ENCODE results near the gene ENTPD2.
A peak's percentile ranks its signal among the peaks of the same experiment; 100 is the strongest.

ENTPD2 gene

DNA sequence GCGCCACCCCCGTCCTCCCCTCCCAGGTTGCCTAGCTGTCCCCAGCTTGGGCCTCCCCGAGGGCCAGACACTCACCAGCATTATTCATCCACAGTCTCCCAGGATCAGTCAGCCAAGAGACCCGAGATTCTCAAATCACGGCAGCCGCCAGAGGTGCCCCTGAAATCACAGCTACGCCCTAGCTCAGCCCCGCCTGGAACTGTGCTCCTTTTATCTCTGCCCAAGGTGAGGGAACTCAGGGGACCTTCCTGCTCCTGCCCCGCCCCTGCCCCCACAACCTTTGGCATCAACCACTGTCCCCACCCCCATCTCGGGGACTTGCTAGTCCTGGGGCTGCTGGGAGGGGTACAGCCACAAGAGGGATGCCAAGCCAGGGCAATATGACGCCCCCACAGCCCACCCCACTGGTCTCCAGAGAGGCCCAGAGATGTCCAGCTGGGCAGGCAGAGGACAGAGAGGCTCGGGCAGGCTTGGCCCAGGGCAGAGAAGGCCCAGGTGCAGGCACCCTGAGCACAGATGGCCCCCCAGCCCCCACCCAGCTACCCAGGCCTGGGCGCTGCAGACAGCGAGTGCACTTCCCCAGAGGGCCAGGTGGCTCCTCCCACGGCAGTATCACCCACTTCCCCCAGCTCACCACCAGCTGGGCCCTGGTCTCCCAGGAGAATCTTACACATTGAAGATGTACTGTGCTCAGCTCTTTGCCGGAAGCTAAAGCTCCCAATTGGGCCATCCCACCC, 21.8 kb downstream of the ENTPD2 start, which contains the start of gene FUT7:
FUT7 (minus strand) TSS at position 185 of the 737 bp plus-strand sequence; CDS start at position 88, 97 bp downstream.
- DNase-seq (ENCODE audit: low read depth in 2 of 2, low spot score in 1 of 2), result no peak

DNA sequence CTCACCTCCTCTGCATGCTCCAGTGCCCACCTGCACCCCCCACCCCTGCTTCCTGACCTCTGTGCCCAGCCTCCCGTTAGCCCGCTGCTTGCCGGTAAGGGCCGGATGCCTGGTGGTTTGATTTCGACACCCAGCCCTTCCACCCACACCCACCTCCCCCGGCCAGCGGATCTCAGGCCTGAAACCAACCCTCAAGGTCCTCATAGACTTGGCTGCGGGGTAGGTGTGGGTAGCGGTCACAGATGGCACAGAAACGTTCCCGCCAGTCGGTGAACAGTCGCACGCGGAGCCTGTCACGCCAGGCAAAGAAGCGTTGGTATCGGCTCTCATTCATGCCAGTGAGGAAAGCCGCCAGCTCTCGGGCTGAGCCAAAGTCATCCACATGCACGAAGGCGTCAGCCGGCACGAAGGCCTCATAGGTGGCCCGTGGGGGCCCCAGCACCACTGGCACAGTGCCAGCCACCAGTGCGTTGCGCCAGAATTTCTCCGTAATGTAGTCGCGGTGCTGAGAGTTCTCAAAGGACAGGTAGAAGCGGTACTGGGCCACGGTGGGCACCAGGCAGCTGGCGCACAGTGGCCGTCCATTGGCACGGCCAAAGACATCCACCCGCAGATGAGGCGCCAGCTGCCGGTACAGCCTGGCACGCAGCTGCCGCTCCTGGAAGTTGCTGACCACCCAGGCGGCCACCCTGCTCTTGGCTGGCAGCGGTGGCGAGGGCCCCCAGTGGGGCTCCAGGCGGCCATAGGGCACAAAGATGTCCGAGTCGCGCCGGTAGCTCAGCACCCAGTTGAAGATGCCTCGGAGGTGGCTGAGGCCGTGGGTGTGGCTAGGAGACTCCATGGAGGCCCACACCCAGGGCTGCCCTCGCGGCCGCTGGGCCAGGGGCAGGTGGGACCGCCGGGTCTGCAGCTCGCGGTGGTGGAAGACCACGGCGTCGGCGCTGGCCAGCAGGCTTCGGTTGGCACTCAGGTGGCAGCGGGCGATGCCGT, 23.0 kb downstream of the ENTPD2 start:
- DNase-seq (ENCODE audit: low read depth in 2 of 2, low spot score in 1 of 2), result no peak

DNA sequence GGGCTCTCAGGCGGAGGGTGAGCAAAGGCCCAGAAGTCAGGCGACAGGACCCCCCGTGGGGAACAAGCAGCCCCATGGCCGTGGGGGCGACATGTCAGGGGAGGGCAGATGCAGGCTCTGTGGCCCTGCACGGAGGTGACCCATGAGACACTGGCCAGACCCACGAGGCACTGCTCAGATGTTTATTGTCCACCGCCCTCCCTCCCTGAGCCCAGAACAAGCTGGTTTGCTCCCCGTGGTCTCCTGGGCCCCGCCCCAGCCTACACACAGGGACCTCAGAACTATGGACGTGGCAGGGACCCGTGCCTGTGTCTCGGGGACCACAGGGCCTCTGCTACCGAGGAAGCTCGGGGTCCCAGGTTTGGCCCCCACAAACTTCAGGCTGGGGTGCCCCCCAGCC, 23.9 kb downstream of the ENTPD2 start:
- no peak for DNase-seq (ENCODE audit: low read depth in 2 of 2, low spot score in 1 of 2)

DNA sequence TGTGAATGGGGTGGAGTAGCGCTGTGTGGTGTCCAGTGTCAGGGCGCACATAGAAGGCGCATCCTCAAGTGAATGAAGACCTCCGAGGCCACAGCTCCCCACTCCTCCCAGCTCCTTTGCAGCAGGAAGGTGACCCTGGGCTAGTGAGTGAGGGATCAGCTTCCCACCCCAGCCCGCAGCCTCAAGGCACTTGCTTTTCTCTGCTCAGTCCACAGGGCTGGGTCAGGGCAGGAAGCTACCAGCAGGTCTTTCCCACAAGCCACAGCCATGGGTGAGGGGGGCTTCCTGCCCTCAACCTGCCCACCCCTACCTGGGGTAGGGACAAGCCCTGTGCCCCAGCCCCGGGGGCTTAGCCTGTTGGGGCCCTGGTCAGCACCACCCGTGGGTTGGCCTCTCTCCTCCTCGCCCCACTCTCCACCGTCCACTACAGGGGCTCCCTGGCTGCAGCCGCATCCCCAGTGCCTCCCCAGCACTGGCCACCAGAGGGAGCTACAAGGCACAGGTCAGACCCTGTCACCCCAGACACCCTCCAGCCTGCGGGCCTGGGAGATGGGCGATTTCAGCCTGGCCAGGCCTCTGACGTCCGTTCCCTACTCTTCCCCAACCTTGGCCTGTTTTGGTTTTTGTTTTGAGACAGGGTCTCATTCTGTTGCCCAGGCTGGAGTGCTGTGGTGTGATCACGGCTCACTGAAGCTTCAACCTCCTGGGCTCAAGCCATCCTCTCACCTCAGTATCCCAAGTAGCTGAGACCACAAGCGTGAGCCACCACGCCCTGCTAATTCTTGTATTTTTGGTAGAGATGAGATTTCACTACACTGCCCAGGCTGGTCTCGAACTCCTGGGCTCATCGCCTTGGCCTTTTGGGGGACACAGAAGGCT, 24.6 kb downstream of the ENTPD2 start:
- DNase-seq (ENCODE audit: low read depth in 2 of 2, low spot score in 1 of 2), result peak; percentile 40 to 54

DNA sequence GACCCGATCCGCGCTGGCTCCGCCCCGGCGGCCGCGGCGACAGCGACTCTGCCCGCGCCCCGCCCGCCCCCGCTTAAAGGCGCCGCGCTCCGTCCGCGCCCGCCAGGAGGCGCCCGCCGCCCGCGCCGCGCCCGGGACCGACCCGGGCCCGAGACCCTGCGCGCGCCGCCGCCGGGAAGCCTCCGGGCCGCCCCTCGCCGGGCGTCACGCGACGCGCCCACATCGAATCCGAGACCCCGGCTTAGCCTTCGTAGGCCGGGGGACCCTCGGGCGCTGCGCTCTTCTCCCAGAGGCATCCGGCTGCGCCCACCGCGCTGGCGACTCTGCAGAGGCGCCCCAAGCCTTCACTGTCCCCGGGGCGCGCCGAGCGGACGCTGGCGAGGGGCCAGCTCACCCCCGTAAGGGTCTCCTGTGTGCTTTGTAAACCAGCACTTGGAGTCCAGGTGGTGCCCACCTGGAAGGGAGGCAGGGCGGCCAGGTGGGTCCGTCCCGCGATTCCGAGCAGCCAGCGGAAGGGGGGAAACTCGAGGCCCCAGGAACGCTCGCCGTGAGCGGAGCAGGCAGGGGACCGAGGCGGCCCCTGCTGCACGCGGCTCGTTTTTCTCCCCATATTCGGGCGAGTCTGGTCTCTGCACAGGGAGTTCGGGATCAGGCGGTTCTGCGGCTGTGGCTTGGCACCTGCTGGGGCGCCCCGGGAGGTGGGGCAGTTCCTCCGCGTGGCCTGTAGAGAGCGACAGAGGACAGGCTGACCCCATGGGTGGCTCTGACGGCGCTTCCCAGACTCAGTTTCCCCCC, 25.4 kb downstream of the ENTPD2 start:
- peak in 1 of 2 donors; percentile 36 for DNase-seq (ENCODE audit: low read depth in 2 of 2, low spot score in 1 of 2)

DNA sequence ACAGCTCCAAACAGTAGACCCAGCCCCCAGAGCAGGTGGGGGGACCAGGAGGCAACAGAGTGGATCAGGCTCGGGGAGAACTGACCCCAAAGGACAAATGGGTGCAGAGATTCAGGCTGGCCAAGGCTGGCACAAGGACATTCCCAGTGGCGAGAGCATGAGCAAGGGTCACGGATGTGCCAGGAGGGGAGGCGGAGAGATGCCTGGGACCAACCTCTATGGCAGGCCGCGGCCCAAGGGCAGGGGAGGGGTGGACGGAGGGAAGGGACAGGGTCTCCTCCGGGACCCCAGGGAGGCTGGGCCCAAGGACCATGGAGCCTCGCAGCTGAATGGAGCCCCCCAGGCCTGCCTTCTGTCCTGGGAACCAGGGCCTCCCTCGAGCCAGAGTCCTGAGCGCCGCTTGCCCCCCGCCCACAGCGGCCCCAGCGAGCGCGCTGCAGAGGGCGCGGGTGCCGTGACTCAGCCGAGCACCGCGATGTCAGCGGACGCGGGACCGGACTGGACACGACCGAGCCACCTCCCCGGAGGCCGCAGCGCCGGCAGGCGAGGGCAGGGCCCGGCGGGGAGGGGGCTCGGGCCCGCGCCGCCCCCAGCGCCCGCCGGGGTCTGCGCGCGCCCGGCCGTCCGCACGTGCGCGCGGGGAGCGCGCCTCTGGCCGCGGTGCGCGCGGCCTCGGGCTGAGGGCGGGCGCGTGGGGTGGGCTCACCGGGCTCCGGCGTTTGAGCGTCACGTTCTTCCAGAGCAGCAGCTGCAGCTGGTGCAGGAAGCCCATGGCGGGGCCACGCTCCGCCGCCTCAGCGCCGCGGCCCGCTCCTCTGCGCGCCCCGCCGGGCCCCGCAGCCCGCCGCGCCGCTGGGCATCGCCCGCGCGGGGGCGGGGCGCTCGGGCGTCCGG, 26.2 kb downstream of the ENTPD2 start, which contains the start of gene ABCA2:
ABCA2 (minus strand) TSS at position 869 of the 894 bp plus-strand sequence; CDS start at position 772, 97 bp downstream.
- DNase-seq (ENCODE audit: low read depth in 2 of 2, low spot score in 1 of 2), result no peak

DNA sequence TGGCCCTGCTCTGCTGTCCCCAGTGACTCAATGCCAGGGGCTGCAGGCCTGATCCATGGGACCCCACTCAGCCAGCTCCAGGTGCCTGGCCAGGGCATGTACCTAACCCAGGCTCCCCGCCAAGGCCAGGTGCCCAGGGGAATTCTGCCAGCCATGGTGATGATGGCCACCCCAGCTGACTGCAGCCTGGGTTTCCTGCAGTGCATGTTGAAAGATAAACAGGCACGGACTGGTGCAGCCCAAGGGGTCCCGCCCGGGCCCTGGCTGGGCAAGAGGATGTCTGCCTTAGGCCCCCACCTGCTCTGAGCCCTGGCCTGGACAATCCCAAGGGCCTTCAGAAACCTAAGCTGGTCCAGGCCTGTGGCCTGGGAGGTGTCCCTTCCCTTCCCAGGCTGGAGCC, 27.0 kb downstream of the ENTPD2 start:
- DNase-seq (ENCODE audit: low read depth in 2 of 2, low spot score in 1 of 2), result no peak

DNA sequence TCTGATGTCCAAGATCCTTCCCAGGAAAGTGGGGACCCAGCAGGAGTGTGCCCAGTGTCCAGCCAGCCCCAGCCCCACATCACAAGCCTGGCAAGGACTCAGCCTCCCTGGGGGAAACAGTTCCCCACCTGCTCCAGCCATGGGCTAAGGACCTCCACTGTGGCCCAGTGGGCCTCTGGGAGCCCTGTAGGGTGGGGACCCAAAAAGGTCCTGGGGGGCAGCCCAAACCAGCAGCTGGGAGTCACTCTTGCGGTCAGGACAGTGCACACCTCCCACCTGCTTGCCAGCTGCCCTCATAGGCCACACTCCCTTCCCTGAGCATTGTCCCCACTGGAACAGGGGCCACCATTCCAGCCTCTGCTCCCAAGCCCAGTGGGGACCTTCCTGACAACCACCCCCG, 27.5 kb downstream of the ENTPD2 start:
- no peak for DNase-seq (ENCODE audit: low read depth in 2 of 2, low spot score in 1 of 2)

DNA sequence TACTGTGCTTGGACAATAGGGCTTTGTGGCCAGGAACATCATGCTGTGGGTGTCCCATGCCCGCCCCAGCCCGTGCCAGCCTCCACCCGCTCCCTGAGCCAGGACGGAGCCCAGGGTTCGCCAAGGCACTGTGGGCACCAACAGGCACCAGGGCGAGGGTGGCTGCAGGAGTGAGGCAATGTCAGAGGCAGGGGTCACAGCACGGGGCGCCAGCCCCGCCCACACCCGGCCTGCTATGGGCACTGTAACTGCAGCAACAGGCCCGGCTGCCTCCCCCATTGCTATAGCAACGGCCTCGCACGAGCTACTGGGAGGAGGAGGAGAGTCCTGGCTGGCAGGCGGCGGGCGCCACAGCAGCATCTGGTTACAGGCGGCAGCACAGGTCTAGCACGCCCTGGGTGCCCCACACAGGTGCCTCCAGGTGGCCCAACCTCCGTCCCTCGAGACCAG, 28.3 kb downstream of the ENTPD2 start:
- no peak for DNase-seq (ENCODE audit: low read depth in 2 of 2, low spot score in 1 of 2)

DNA sequence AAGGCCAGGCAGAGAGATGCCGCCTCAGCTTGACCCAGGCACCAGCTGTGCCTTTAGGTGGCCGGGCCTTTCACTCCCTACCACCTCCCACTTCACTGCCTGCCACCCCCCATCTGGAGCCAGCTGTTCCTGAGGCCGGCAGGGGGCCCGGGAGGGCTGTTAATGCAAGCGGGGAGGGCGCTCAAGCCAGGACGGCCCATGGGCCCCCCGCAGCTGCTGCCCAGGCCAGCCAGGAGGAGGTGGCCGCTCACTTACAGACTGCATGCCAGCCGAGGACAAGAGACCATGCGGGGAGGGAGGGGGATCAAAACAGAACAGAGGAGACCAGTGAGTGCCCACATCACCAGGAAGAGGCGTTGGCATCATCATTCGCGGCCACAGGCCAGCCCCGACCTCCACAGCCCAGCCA, 30.3 kb downstream of the ENTPD2 start:
- no peak for DNase-seq (ENCODE audit: low read depth in 2 of 2, low spot score in 1 of 2)

DNA sequence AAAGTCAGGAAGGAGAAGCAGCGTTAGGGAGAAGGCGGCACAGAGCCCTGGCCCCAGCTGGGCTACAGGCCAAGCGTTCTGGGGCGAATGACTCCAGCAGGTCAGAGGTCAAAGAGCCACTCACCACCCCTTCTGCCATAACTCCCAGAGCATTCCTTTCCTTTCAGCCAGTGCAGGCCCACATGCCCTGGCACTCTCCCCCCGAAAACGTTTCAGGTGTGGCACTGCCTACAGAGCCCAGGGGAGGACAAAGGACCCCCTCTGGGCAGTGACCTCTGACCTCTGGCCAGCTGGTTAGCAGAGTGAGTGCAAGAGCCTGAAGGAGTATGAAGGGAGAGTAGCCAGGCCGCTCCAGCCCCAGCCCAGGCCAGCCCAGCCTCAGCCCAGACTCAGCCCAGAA, 30.7 kb downstream of the ENTPD2 start:
- DNase-seq (ENCODE audit: low read depth in 2 of 2, low spot score in 1 of 2), result no peak

DNA sequence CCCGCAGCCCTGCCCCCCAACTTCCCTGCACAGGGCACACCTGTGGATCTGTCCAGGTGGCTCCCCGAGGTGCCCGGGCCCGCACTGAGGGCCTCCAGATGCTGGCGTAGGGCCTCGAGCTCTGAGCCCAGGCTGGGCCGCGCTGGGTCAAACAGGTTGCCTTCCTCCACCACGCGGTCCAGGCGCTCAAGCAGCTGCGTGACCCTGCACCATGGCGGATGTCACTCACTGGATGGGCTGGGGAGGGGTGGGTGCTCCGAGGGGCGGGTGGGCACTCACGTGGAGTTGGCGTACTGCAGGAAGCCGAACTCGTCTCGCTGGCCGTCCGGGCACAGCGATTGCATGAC, 31.2 kb downstream of the ENTPD2 start:
- DNase-seq (ENCODE audit: low read depth in 2 of 2, low spot score in 1 of 2), result no peak

DNA sequence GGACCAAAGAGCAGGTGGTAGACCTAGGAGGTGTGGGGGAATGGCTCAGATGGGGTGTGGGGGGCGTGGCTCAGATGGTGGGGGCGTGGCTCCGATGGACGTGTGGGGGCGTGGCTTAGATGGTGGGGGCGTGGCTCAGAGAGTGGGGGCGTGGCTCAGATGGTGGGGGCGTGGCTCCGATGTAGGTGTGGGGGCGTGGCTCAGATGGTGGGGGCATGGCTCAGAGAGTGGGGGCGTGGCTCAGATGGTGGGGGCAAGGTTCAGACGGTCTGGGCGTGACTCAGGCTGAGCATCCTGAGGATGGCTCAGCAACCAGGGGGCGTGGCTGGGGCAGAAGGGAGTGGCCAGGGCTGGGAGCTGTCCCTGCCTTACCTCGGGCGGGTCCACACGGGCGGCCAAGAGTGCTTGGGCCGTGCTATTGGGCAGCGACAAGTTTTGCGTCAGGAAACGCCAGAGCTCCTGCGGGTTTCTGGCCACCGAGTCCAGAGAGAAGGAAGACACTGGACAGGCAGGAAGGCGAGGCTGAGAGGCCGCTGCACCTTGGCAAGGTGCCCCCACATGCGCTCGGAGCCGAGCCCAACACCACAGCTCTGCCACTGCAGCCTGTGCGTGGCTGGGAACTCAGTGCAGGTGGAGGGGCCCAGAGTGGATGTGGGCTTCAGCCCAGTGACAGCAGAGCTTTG, 31.7 kb downstream of the ENTPD2 start:
- peak in 1 of 2 donors; percentile 48 for DNase-seq (ENCODE audit: low read depth in 2 of 2, low spot score in 1 of 2)

DNA sequence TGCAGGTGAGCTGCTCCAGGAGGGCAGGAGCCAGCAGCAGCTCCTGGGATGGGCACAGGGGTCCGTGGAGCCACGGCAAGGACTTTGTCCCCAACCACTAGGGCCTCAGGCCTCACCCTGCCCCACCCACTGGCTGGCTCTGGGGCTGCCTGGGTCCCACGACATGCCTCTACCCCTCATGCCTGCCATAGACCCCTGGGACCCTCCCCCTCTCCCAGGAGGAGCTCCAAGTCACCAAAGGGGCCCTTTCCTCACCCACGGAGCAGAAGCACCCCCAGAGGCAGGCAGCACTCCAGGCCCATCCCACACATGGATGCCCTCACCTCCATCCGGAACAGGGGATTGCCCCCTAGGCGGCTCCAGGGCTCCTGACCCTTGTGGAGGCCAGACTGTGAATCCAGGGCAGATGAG, 32.3 kb downstream of the ENTPD2 start:
- DNase-seq (ENCODE audit: low read depth in 2 of 2, low spot score in 1 of 2), result no peak

DNA sequence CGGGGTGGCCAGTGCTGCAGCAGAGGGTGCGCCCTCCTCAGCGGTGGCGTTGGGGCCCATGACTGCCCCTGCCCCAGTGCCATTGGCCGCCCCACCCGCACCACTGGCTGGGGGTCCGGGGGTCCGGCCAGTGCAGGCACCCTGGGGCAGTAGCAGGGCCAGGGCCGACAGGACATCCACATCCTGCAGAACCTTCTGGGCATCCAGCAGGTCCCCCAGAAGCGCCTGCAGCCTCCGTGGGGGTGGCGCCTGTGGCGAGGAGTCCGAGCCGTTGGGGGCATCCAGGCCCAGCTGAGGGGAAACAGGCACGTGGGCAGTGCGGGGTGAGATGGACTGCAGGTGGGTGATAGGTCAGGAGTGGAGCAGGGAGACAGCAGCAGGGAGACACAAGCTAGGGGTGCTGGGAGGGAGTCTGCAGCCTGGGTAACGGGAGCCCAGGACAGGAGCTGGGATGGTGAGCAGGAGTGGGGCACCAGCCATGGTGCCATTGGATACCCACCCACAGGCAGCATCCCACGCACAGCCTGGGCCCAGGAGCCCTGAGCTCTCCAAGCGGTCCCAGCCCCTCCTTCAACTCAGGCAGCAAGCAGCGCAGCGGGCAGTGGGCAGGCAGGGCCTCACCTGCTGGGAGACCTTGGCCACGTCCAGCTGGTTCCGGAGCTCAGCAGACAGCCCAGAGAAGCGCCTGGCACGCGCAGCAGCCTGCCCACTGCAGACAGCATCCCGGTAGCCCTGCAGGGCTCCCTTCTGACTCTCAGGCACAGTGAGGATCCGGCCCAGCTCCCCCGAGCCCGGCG, 32.9 kb downstream of the ENTPD2 start:
- DNase-seq (ENCODE audit: low read depth in 2 of 2, low spot score in 1 of 2), result no peak

DNA sequence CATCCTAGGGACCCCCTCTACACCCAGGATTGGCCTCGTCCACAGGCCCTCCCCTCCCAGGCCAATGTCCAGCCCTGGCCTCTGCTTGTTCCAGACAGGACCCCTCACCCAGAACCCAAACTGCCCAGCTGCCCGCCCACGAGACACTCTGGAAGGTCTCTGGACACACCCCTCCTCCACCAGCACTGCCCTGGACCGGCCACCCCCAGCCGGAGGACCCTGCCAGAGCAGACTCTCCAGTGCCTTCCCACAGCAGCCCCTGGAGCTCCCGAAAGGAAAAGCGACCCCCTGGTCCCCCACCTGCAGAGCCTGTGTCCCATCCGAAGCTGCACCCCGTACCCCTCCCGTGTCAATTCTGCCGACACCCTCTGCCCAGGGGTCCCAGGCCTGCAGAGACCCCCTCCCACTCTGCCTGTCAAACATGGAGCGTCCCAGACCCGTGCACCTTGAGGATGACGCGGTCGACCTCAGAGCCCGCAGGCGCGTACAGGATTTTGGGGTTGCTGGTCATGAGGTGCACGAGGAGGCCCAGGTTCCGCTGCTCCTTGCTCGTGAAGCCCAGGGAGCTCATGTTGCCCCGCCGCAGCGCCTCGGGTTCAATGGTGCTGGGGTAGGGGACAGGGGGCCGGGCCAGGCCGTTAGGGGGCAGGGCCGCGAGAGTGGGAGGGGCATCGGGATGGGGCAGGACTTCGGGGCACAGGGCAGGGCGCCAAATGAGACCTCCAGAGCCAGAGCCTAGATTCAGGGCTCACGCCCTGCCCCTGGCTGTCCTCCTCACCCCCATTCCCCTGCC, 33.8 kb downstream of the ENTPD2 start:
- no peak for DNase-seq (ENCODE audit: low read depth in 2 of 2, low spot score in 1 of 2)
